HG03175 (cell line): ENCODE data around the gene ANKRD12.
"Not testable (repeated sequence)": the region's sequence is repeated elsewhere in the genome, so short reads cannot be mapped to it uniquely, and the experiment has no call there.

ENCODE experiments used
- ATAC-seq: cut with Tn5 transposase; IDR thresholded peaks from one replicate; pipeline ENCODE4 v1.9.1; 2021; ENCODE audit warnings: mild to moderate bottlenecking, moderate library complexity; ENCODE audit not compliant: unreplicated experiment

Gene ANKRD12

DNA sequence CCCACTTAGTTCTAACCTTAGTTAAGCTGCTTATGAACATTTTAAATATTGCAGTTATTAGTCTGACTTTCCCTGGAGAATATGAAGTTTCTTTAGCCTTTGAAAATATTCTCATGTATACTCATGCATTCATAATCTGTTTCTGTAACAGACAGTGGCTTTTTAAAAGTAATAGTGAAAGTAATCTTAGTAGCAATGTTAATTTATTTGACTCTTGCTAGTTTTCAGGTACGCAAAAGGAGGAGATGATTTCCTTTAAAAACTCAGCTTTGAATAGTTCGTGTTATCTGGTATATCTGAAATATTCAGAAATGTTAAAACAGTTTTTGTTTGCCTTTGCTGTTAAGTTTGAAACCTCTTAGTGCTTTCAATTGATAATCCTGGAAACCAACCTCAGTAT, 3.8 kb downstream of the ANKRD12 start:
- ATAC-seq = no peak

DNA sequence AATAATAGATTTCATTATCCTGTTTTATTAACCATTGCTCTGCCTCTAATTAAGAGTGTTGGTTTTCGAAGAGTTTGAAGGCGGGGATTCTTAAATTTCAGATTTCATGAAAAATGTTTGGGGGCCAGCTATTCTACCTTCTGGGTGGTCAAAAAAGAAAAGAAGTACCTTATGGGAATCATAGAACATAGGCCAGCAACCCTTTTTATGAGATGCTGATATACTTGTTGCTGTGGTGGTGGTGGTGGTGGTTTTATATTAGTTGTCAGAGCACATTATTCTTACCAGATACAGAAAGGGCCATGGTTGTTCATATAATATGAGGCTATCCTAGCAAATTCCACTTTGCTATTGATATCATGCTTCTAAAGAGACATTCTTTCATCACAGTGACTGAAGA, 4.4 kb downstream of the ANKRD12 start:
- no peak for ATAC-seq

DNA sequence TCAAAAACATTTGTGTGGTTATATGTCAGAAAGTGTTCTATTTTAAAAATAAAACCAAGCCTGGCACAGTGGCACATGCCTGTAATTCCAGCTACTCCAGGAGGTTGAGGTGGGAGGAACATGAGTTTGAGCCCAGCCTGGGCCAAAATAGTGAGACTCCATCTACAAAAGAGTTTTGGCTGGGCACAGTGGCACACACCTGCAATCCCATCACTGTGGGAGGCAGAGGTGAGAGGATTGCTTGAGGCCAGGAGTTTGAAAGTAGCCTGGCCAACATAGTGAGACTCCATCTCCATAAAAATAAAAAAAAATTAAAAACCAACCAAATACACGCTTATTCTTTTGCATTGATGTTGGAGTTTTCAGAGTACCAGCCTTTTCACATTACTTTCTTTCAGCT, 9.6 kb downstream of the ANKRD12 start:
- ATAC-seq = no peak

DNA sequence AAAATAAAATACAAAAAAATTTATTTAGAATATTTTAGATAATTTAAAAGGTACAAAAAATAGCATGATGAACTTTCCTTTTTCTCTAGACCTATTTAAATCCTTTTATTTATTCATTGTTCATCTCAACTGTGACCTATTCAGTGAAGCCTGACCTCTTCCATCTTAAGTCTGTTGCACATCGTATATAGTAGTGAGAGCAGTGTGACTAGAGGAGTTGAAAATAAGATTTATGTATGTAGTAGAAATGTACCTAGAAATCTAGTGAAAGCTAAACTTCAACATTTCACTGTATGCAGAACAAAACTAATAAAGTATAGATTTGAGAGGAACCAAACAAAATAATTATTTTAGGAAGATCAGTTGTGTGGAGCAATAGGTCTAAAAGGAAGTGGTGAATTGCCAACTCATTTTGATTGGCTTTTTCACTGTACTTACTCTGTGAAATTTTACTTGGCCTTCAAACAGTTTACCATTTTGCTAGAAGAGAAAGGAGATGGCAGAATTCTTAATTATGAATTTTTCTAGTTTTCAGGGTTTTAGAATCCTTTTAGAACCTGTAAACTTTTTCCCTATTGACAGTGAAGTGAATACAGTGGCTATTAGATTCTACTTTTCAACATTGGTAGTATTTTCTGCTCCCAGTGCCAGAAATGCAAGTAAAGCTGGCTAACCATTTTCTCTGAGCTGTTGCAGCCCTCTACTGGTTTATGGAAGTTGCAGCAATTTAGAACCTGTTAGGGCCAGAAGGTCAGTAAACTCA, 11.0 kb downstream of the ANKRD12 start:
- ATAC-seq = peak; percentile 56

DNA sequence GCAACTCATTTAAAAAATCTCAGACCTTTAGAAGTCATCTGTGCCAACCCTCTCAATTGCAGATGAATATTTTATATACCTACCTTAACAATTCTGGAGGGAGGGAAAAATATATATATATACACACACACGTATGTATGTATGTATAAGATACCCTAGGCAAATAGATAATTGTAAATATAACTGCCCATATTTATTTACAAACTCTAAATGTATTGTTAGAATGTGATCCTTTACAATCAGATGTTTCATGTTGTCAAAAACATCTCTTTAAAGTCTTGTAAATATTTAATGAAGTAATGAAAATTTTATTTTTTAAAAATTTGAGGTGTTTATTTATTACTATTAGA, 11.6 kb downstream of the ANKRD12 start:
- ATAC-seq = no peak

DNA sequence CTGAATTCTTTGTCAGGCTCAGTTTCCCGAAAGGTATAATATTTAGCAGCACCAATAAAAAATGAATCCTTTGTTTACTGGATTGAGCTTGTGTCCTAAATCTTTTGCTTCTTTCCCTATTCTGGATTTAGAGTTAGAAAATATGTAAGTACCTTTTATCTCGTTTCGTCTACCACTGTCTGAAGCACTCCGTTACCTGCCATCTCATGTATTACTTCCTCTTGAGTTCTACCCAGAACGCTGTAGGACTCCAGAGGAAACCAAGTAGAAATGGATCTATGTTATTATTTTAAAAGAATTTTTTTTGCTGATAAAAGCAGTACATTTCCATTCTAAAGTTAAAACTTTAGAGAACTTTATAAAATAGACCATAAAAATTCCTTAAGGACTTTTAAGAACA, 13.5 kb downstream of the ANKRD12 start:
- ATAC-seq = no peak

DNA sequence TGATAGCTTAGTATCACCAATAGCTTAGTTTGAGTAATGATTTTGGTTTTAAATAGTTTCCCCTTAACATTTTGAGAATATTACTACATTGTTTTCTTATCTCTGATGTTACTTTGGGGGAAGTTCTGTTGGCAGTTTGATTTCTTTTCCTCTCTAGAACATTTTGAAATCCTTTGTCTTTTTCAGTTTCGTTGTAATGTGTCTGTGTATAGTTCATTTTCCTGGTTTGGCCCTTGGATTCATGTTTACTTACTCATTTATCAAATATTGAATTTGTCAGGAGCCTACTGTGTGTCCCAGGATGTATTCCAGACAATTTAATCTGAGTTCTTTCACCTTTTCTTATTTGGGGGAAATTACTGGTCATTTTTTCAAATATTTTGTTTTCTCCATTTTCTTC, 16.7 kb downstream of the ANKRD12 start:
- ATAC-seq = no peak

DNA sequence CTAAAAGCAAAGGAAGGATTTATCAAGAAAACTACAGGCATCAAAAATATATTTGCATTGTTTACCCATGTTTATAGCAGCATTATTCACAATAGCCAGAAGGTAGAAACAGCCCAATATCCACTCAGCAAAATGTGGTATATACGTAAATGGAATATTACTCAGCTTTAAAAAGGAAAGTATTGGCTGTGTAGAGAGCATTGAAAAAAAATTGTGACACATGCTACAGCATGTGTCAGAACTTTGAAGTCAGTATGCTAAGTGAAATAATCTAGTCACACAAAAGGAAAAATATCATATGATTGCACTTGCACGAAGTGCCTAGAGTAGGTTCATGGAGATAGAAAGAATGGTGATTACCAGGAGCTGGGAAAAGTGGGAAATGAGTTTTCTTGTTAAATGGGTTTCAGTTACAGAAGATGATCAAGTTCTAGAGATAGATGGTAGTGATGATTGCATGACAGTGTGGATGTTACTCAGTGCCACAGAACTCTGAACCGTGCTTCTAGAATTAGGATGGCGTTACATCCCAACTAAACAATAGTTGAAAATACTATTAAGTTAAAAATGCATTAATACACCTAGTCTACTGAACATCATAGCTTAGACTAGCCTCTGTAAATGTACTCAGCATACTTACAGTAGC, 20.1 kb downstream of the ANKRD12 start:
- no peak for ATAC-seq

DNA sequence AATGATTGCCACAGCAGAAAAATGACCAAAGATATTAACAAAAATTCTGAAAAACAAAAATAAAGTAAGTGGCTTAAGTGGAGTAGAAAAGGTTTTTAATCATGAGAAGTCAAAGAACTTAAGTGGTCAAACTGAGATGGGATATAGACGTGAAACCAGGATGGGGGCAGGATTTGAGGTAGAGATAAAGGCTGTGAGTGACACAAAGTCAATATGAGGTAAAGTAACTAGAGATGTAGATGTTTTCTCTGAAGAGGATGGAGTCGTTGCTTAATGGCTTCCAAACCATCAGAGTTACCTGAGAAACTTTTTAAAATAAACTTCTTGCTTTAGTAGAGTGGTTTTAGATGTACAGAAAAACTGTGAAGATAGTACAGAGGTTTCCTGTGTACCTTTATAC, 21.2 kb downstream of the ANKRD12 start:
- ATAC-seq = no peak

DNA sequence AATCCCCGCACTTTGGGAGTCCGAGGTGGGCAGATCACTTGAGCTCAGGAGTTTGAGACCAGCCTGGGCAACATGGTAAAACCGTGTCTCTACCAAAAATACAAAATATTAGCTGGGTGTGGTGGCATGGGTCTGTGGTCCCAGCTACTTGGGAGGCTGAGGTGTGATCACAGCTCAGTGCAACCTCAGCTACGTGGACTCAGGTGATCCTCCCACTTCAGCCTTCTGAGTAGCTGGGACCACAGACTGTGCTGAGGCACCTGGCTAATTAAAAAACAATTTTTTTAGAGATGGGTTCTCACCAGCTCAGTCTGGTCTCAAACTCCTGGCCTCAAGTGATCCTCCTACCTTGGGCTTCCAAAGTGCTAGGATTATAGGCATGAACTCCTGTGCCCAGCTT, 23.4 kb downstream of the ANKRD12 start:
- ATAC-seq = no peak

DNA sequence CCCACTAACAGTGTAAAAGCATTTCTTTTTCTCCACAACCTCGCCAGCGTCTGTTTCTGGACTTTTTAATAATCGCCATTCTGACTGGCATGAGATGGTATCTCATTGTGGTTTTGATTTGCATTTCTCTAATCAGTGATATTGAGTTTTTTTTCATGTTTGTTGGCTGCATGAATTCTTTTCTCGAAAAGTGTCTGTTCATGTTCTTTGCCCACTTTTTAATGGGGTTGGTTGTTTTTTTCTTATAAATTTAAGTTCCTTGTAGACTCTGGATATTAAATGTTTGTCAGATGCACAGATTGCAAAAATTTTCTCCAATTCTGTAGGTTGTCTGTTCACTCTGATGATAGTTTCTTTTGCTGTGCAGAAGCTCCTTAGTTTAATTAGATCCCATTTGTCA, 26.1 kb downstream of the ANKRD12 start:
- not testable (repeated sequence) for ATAC-seq

DNA sequence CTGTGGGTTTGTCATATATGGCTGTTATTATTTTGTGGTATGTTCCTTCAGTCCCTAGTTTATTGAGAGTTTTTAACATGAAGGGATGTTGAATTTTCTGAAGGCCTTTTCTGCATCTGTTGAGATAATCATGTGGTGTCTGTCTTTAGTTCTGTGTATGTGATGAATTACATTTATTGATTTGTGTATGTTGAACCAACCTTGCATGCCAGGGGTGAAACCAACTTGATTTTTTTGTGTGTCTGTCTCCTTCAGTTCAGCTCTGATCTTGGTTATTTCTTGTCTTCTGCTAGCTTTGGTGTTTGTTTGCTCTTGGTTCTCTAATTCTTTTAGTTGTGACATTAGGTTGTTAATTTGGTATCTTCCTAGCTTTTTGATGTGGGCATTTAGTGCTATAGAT, 27.6 kb downstream of the ANKRD12 start:
- ATAC-seq = not testable (repeated sequence)

DNA sequence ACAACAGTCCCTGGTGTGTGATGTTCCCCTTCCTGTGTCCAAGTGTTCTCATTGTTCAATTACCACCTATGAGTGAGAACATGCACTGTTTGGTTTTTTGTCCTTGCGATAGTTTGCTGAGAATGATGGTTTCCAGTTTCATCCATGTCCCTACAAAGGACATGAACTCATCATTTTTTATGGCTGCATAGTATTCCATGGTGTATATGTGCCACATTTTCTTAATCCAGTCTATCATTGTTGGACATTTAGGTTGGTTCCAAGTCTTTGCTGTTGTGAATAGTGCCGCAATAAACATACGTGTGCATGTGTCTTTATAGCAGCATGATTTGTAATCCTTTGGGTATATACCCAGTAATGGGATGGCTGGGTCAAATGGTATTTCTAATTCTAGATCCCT, 29.3 kb downstream of the ANKRD12 start:
- ATAC-seq = not testable (repeated sequence)

DNA sequence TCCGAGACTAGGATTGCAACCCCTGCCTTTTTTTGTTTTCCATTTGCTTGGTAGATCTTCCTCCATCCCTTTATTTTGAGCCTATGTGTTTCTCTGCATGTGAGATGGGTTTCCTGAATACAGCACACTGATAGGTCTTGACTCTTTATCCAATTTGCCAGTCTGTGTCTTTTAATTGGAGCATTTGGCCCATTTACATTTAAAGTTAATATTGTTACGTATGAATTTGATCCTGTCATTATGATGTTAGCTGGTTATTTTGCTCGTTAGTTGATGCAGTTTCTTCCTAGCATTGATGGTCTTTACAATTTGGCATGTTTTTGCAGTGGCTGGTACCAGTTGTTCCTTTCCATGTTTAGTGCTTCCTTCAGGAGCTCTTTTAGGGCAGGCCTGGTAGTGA, 32.9 kb downstream of the ANKRD12 start:
- ATAC-seq = not testable (repeated sequence)

DNA sequence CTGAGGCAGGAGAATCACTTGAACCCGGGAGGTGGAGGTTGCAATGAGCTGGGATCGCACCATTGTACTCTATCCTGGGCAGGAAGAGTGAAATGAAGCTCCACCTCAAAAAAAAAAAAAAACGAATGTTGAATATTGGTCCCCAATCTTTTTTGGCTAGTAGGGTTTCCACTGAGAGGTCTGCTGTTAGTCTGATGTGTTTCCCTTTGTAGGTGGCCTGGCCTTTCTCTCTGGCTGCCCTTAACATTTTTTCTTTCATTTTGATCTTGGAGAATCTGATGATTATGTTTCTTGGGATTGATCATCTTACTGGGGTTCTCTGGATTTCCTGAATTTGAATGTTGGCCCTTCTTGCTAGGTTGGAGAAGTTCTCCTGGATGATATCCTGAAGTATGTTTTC, 35.3 kb downstream of the ANKRD12 start:
- ATAC-seq = not testable (repeated sequence)

DNA sequence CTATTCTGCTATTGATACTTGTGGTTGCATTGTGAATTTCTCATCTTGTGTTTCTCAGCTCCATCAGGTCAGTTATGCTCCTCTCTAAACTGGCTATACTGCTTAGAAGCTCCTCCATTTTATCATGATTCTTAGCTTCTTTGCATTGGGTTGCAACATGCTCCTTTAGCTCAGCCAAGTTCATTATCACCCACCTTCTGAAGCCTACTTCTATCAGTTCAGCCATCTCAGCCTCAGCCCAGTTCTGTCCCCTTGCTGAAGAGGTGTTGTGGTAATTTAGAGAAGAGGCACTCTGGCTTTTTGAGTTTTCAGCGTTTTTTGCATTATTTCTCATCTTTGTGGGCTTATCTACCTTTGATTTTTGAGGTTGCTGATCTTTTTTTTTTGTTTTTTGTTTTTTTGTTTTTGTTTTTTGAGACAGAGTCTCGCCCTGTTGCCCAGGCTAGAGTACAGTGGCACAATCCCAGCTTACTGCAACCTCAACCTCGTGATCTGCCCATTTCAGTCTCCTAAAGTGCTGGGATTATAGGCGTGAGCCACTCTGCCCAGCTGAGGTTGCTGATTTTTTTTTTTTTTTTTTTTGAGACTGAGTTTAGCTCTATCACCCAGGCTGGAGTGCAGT, 36.0 kb downstream of the ANKRD12 start:
- ATAC-seq = no peak

DNA sequence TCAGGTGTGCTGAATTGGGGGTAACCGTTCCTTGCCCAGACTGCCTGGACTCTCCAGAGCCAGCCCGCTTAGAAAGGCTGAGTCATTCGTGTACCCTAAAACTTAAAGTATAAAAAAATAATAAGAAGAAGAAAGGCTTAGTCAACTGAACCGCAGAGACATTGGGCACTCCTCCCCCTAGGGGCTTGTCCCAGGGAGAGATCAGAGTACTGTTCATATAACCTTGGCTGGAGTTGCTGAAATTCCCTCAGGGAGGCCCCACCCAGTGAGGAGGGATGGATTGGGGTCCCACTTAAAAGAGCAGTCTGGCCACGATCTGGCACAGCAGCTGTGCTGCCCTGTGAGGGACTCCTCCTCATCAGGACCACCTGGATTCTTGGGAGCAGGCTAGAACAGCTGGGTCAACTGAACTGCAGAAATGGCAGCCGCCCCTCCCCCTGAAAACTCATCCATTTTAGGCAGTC, 37.2 kb downstream of the ANKRD12 start:
- no peak for ATAC-seq

DNA sequence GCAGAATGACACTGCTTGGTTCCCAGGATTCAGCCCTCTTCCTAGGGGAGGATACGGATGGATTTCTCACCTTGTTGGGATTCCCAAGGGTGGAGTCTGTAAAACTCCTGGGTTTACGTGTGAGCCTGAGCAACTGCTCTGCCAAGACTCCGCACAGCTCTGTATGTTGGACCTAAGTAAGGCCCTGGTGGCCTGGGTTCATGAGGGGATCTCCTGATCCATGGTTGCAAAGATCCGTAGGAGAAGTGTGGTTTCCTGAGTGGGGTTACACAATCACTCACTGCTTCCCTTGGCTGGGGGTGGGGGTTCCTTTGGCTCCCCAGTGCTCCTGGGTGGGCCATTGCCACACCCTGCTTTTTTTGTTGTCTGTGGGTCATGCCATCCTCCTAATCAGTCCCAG, 37.7 kb downstream of the ANKRD12 start:
- no peak for ATAC-seq

DNA sequence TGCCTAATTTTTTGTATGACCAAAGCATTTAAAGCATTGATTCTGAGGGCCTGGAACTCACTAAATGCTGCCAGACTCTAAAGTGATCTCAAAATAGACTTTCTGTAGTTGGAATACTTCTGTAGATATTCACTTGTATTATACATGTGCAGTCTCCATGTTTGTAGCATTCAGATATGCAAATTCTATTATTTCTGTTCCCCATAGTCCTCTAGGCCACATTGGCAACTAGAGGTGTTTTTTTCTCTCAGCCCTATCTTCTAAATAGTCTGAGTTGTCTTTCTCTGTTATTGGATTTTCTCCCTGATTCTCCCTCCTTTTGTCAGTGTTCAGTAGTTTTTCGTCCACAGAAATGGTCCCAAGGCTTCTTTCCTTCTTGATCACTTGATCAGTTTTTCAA, 38.5 kb downstream of the ANKRD12 start:
- ATAC-seq = no peak

DNA sequence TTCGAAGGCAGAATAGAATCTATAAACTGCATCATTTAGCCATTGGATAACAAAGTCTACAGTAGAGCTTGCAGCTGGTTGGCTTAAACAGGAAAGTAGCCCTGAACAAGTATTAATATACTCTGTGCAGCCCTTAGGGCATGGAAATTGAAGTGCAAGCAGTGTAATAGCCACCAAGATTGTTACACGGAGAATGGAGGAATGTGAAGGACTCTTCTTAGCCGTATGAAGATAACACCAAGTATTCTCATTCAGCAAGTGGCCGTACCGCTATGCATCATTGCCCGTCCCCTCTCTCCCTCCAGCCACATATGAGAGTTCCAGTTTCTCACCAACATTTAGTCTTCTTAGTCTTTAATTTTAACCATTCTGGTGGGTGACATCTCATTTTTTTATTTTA, 40.5 kb downstream of the ANKRD12 start:
- no peak for ATAC-seq

DNA sequence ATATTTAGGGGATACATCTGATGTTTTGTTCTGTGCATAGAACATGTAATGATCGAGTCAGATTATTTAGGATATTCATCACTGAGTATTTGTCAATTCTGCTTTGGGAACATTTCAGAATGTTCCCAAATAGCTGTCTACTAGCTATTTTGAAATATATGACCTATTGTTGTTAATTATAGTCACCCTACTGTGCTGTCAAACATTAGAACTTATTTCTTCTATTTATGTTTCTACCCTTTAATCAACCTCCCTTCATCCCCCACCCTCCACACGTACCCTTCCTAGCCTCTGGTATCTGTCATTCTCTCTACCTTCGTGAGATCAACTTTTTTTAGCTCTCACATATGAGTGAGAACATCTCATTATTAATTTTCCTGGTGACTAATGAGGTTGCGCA, 40.9 kb downstream of the ANKRD12 start:
- no peak for ATAC-seq

DNA sequence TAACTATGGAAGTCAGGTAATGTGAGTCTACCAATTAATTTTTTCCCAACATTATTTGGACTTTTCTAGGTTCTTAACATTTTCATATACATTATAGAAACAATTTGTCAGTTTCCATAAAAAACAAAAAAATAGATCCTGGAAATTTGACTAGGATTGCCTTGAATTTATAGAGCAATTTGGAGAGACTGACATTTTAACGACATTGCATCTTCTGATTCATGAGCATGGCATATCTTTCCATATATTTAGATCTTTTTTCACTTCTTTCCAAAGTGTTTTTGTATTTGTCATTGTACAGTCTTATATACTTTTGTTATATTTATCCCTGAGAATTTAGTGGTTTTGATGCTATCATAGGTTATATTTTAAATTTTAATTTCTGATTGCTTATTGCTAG, 42.0 kb downstream of the ANKRD12 start:
- no peak for ATAC-seq
